Neuronal stem cell (in vitro differentiated cells): ENCODE results near the gene TAF4.

Source experiments
- DNase-seq: peaks from one replicate; pipeline ENCODE4 v3.0.0-alpha.2; 2013; ENCODE audit warnings: low spot score
- H2AFZ ChIP-seq: one replicate; pipeline ENCODE4 v1.6.1; 2013; ENCODE audit warnings: mild to moderate bottlenecking, low read length, inconsistent platforms
- H2AK5ac ChIP-seq: 2 replicates; pipeline ENCODE4 v1.6.1; 2013; ENCODE audit warnings: low read depth, mild to moderate bottlenecking, inconsistent platforms, low read length, moderate library complexity, mixed read lengths
- H2BK120ac ChIP-seq: 2 replicates; pipeline ENCODE4 v1.6.1; 2013; ENCODE audit warnings: low read depth, mild to moderate bottlenecking, inconsistent platforms, low read length, moderate library complexity, mixed read lengths
- H2BK12ac ChIP-seq: one replicate; pipeline ENCODE4 v1.6.1; 2013; ENCODE audit warnings: low read length, inconsistent platforms
- H2BK15ac ChIP-seq: 2 replicates; pipeline ENCODE4 v1.6.1; 2013; ENCODE audit warnings: mild to moderate bottlenecking, low read length, inconsistent platforms, mixed read lengths
- H2BK5ac ChIP-seq: one replicate; pipeline ENCODE4 v1.6.1; 2013; ENCODE audit warnings: inconsistent platforms, mild to moderate bottlenecking, low read length, moderate library complexity
- H3K14ac ChIP-seq: one replicate; pipeline ENCODE4 v1.6.1; 2013; ENCODE audit warnings: low read length, inconsistent platforms
- H3K18ac ChIP-seq: 2 replicates; pipeline ENCODE4 v1.6.1; 2013; ENCODE audit warnings: low read length, inconsistent platforms
- H3K23ac ChIP-seq: 2 replicates; pipeline ENCODE4 v1.6.1; 2013; ENCODE audit warnings: low read depth, mild to moderate bottlenecking, mixed read lengths, low read length, inconsistent platforms; ENCODE audit not compliant: poor library complexity
- H3K27ac ChIP-seq: replicated peaks from 3 replicates; pipeline ENCODE4 v1.5.1; 2013; ENCODE audit warnings: low read length, inconsistent platforms
- H3K27me3 ChIP-seq, 3 experiments: 2 replicates each; pipeline ENCODE4 v1.6.1; 2013; ENCODE audit warnings: low read length in 3 of 3, mild to moderate bottlenecking in 2 of 3, inconsistent platforms in 1 of 3, low read depth in 1 of 3, mixed read lengths in 1 of 3, moderate library complexity in 1 of 3; ENCODE audit not compliant: control insufficient read depth in 3 of 3, insufficient read depth in 3 of 3
- H3K36me3 ChIP-seq, 2 donors: replicated peaks in 1 of 2; 2 replicates each; pipeline ENCODE4 v1.6.1; 2013; ENCODE audit warnings: low read length in 2 of 2; ENCODE audit not compliant: control insufficient read depth in 2 of 2, insufficient read depth in 2 of 2
- H3K4ac ChIP-seq: 2 replicates; pipeline ENCODE4 v1.6.1; 2013; ENCODE audit warnings: inconsistent platforms, mild to moderate bottlenecking, low read length, moderate library complexity
- H3K4me1 ChIP-seq, 2 donors: 1 replicate in 1 of 2; 2 replicates in 1 of 2; pipeline ENCODE4 v1.6.1; 2013; ENCODE audit warnings: low read length in 2 of 2, low read depth in 1 of 2; ENCODE audit not compliant: control insufficient read depth in 2 of 2, insufficient read depth in 1 of 2
- H3K4me2 ChIP-seq: one replicate; pipeline ENCODE4 v1.6.1; 2013; ENCODE audit warnings: mild to moderate bottlenecking, low read length, inconsistent platforms; ENCODE audit not compliant: insufficient read depth, poor library complexity, severe bottlenecking
- H3K4me3 ChIP-seq, 2 donors: 2 replicates each; pipeline ENCODE4 v1.5.1; 2013; ENCODE audit warnings: low read length in 2 of 2, mild to moderate bottlenecking in 2 of 2, inconsistent platforms in 1 of 2, moderate library complexity in 1 of 2
- H3K79me1 ChIP-seq: one replicate; pipeline ENCODE4 v1.6.1; 2013; ENCODE audit warnings: low read depth, mild to moderate bottlenecking, inconsistent platforms, low read length, moderate library complexity
- H3K9ac ChIP-seq: one replicate; pipeline ENCODE4 v1.6.1; 2013; ENCODE audit warnings: mild to moderate bottlenecking, low read depth, low read length, inconsistent platforms; ENCODE audit not compliant: poor library complexity
- H3K9me3 ChIP-seq, 2 donors: replicated peaks in 1 of 2; 2 replicates each; pipeline versions ENCODE3 to v1.6.1; 2013; ENCODE audit warnings: low read length in 2 of 2, mild to moderate bottlenecking in 2 of 2, inconsistent platforms in 1 of 2, low read depth in 1 of 2, mixed read lengths in 1 of 2, moderate library complexity in 1 of 2; ENCODE audit not compliant: control insufficient read depth in 2 of 2, insufficient read depth in 1 of 2
- H4K8ac ChIP-seq: one replicate; pipeline ENCODE4 v1.6.1; 2013; ENCODE audit warnings: low read depth, mild to moderate bottlenecking, inconsistent platforms, low read length, moderate library complexity
- H4K91ac ChIP-seq: one replicate; pipeline ENCODE4 v1.6.1; 2013; ENCODE audit warnings: low read length, low read depth, mild to moderate bottlenecking, inconsistent platforms; ENCODE audit not compliant: poor library complexity
- WGBS, 2 donors: extraction: QIAGEN DNeasy Blood & Tissue Kit; methylation state at CpG; one replicate each; pipeline ENCODE4 v1.1.7; 2013; ENCODE audit warnings: missing lambda C conversion rate in 2 of 2, mixed read lengths in 1 of 2; ENCODE audit not compliant: insufficient read length in 2 of 2, insufficient replicate concordance in 1 of 2; ENCODE audit errors: extremely low coverage in 2 of 2; 5-methylcytosine and 5-hydroxymethylcytosine counted together

TAF4 gene

GRCh38 chr20:61937963-61938838 is 127.5 kb downstream of the TAF4 start:
- no peak overlapping the region for H3K4me2 ChIP-seq
- peak overlapping the region; percentile 82 for H2BK5ac ChIP-seq
- H2BK15ac ChIP-seq: no peak overlapping the region
- peak overlapping the region; percentile 85 for H3K18ac ChIP-seq
- peak overlapping the region; percentile 31 for H3K23ac ChIP-seq
- no CpG with 5 or more reads among the region's 31 CpGs for WGBS, 2 donors
- no peaks in the 10 kb centered on the region for H3K9me3 ChIP-seq
- no peaks in the 10 kb centered on the region for H3K79me1 ChIP-seq
- H3K4me1 ChIP-seq: peaks cover 0 to 8% of the 10 kb centered on the region in 2 donors
- H4K91ac ChIP-seq: no peak overlapping the region
- H3K14ac ChIP-seq: peak overlapping the region; percentile 89
- H3K36me3 ChIP-seq: no peaks in the 10 kb centered on the region
- H2BK120ac ChIP-seq: no peak overlapping the region
- no peak overlapping the region for H2AFZ ChIP-seq
- no peak overlapping the region for H3K4me3 ChIP-seq
- peak overlapping the region; percentile 17 for H4K8ac ChIP-seq
- H3K4ac ChIP-seq: no peak overlapping the region
- H2AK5ac ChIP-seq: peak overlapping the region; percentile 70
- peak overlapping the region; percentile 22 for H2BK12ac ChIP-seq
- no peaks in the 10 kb centered on the region for H3K27me3 ChIP-seq
- DNase-seq: no peak
- H3K27ac ChIP-seq: no peak overlapping the region
- peak overlapping the region; percentile 21 for H3K9ac ChIP-seq

GRCh38 chr20:61937146-61937962 is 128.3 kb downstream of the TAF4 start:
- Histone ChIP-seq H3K23ac (peak overlapping the region; percentile 3), H2AK5ac (peak overlapping the region; percentile 70), H3K79me1 (no peaks in the 10 kb centered on the region), H3K9me3 (peaks cover 0 to 2% of the 10 kb centered on the region in 2 donors), H4K91ac (no peak overlapping the region), H3K4me1 (peaks cover 0 to 8% of the 10 kb centered on the region in 2 donors), H2BK15ac (no peak overlapping the region), H2BK5ac (peak overlapping the region; percentile 24), H3K14ac (peak overlapping the region; percentile 89), H3K27me3 (peaks cover 0 to 2% (median 0%) of the 10 kb centered on the region in 3 experiments), H4K8ac (no peak overlapping the region), H2AFZ (no peak overlapping the region), H2BK12ac (no peak overlapping the region), H3K27ac (no peak overlapping the region), H3K4ac (no peak overlapping the region), H3K4me2 (no peak overlapping the region), H3K18ac (peak overlapping the region; percentile 85), H2BK120ac (no peak overlapping the region), H3K9ac (no peak overlapping the region), H3K36me3 (peaks cover 3 to 6% of the 10 kb centered on the region in 2 donors), H3K4me3 (no peak overlapping the region)
- no peak for DNase-seq
- WGBS, 2 donors: no CpG with 5 or more reads among the region's 10 CpGs

GRCh38 chr20:61936701-61937131 is 129.0 kb downstream of the TAF4 start:
- no peak overlapping the region for H2BK12ac ChIP-seq
- no peak overlapping the region for H3K9ac ChIP-seq
- H2BK5ac ChIP-seq: peak overlapping the region; percentile 24
- H4K91ac ChIP-seq: no peak overlapping the region
- no peak overlapping the region for H2AK5ac ChIP-seq
- H2BK15ac ChIP-seq: no peak overlapping the region
- H3K27ac ChIP-seq: no peak overlapping the region
- no CpG with 5 or more reads among the region's 29 CpGs for WGBS, 2 donors
- peaks cover 0 to 2% (median 0%) of the 10 kb centered on the region in 3 experiments for H3K27me3 ChIP-seq
- peaks cover 0 to 8% of the 10 kb centered on the region in 2 donors for H3K4me1 ChIP-seq
- no peak overlapping the region for H2AFZ ChIP-seq
- peaks cover 3 to 7% of the 10 kb centered on the region in 2 donors for H3K36me3 ChIP-seq
- no peak overlapping the region for H3K23ac ChIP-seq
- H3K4me3 ChIP-seq: no peak overlapping the region
- peak overlapping the region; percentile 59 for H3K18ac ChIP-seq
- H3K9me3 ChIP-seq: peaks cover 0 to 2% of the 10 kb centered on the region in 2 donors
- no peak overlapping the region for H2BK120ac ChIP-seq
- DNase-seq: no peak
- no peak overlapping the region for H3K4me2 ChIP-seq
- H4K8ac ChIP-seq: no peak overlapping the region
- H3K79me1 ChIP-seq: no peaks in the 10 kb centered on the region
- H3K4ac ChIP-seq: no peak overlapping the region
- peak overlapping the region; percentile 75 for H3K14ac ChIP-seq
